Measurements from ENCODE around the gene KIAA0319L.

The KIAA0319L gene

DNA sequence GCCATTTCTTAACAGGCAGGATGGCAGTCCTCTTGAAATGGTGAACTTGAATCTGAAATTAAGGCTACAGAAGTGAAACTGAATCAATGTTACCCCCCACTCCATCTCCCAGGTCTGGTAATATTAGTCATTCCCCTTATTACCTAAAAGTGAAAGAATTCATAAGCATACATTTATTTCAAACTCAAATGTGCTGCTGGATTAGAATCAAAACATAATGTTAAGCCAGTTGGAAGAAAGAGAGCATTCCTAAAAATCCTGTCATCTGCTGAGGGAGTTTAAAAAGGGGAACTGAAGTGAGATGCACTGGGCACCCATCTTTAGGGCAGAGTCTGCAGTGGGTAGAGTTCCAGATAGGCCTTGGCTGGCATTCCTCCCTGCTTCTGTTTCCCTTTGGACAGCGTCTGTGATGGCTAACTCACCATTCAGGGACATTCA, 17.4 kb downstream of the KIAA0319L start:
- in situ Hi-C loops (cut with HindIII; ENCODE audit: low sequenced_read_pairs): no loop called here

GRCh38 chr1:35539073-35539823, 18.0 kb downstream of the KIAA0319L start:
- in situ Hi-C loops (cut with HindIII; ENCODE audit: low sequenced_read_pairs): no loop called here

- in situ Hi-C loops (cut with HindIII; ENCODE audit: low sequenced_read_pairs): no loop called here
Observed at GRCh38 chr1:35537806-35538205, 19.4 kb downstream of the KIAA0319L start.

GRCh38 chr1:35536556-35537162, 20.5 kb downstream of the KIAA0319L start:
- in situ Hi-C loops (cut with HindIII; ENCODE audit: low sequenced_read_pairs): no loop called here

- in situ Hi-C loops (cut with HindIII; ENCODE audit: low sequenced_read_pairs): no loop called here
Observed at GRCh38 chr1:35535243-35535642, 22.0 kb downstream of the KIAA0319L start.

- in situ Hi-C loops (cut with HindIII; ENCODE audit: low sequenced_read_pairs): no loop called here
Observed at GRCh38 chr1:35533586-35533985, 23.6 kb downstream of the KIAA0319L start.

GRCh38 chr1:35532497-35533223, 24.5 kb downstream of the KIAA0319L start:
- in situ Hi-C loops (cut with HindIII; ENCODE audit: low sequenced_read_pairs): no loop called here

DNA sequence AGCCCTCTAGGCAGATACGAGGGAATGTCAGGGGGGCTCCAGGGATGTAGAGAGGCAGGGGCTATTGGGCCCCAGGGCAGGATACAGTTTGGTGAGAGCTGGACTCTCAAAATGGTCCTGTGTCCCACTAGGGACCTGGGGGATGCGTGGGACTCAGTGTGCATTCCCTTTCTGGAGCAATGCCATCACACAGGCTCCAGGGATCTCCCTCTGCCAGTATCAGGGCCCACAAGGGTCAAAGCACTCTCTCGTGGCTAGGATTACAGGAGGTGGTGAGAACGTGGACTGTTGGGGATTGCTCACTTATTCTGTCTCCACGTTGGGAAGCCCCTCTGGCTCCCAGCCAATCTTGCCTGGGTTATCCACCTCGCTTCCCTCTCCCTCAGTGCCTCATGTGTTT, 25.8 kb downstream of the KIAA0319L start:
- in situ Hi-C loops (cut with HindIII; ENCODE audit: low sequenced_read_pairs): no loop called here

- in situ Hi-C loops (cut with HindIII; ENCODE audit: low sequenced_read_pairs): no loop called here
Observed at GRCh38 chr1:35530946-35531345, 26.3 kb downstream of the KIAA0319L start.

DNA sequence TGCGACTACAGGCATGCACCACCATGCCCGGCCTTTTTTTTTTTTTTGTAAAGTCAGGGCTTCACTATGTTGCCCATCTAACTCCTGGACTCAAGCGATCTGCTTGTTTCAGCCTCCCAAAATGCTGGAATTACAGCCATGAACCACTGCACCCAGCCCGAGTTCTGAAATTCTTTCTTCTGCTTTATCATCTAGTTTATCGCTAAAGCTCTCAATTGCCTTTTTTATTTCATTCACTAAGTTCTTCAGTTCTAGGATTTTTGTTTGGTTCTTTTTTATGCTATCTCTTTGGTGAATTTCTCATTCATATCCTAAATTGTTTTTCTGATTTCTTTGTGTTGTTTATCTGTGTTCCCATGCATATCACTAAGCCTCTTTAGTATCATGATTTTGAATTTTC, 27.0 kb downstream of the KIAA0319L start:
- in situ Hi-C loops (cut with HindIII; ENCODE audit: low sequenced_read_pairs): no loop called here

- in situ Hi-C loops (cut with HindIII; ENCODE audit: low sequenced_read_pairs): no loop called here
Observed at GRCh38 chr1:35524106-35524505, 33.1 kb downstream of the KIAA0319L start.

GRCh38 chr1:35519432-35519831, 37.8 kb downstream of the KIAA0319L start:
- in situ Hi-C loops (cut with HindIII; ENCODE audit: low sequenced_read_pairs): no loop called here

GRCh38 chr1:35518183-35518582, 39.0 kb downstream of the KIAA0319L start:
- in situ Hi-C loops (cut with HindIII; ENCODE audit: low sequenced_read_pairs): no loop called here

DNA sequence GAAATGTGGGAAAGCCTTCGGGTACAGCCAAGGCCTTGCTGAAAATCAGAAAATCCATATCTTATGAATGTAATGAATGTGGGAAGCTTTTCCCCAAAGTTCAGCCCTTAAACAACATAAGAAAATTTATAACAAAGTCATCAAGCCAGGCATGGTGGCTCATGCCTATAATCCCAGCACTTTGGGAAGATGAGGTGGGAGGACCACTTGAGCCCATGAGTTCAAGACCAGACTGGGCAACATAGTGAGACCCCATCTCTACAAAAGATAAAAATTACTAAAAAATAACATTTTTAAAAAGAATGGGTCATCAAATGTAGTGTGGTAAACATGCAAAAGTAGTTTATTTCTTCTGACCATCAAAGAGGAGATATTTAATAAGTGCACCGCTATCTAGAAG, 45.9 kb downstream of the KIAA0319L start:
- in situ Hi-C loops (cut with HindIII; ENCODE audit: low sequenced_read_pairs): no loop called here

GRCh38 chr1:35509558-35509957, 47.6 kb downstream of the KIAA0319L start:
- in situ Hi-C loops (cut with HindIII; ENCODE audit: low sequenced_read_pairs): no loop called here

GRCh38 chr1:35507947-35508346, 49.3 kb downstream of the KIAA0319L start:
- in situ Hi-C loops (cut with HindIII; ENCODE audit: low sequenced_read_pairs): no loop called here

- in situ Hi-C loops (cut with HindIII; ENCODE audit: low sequenced_read_pairs): no loop called here
Observed at GRCh38 chr1:35506960-35507912, 50.0 kb downstream of the KIAA0319L start.

DNA sequence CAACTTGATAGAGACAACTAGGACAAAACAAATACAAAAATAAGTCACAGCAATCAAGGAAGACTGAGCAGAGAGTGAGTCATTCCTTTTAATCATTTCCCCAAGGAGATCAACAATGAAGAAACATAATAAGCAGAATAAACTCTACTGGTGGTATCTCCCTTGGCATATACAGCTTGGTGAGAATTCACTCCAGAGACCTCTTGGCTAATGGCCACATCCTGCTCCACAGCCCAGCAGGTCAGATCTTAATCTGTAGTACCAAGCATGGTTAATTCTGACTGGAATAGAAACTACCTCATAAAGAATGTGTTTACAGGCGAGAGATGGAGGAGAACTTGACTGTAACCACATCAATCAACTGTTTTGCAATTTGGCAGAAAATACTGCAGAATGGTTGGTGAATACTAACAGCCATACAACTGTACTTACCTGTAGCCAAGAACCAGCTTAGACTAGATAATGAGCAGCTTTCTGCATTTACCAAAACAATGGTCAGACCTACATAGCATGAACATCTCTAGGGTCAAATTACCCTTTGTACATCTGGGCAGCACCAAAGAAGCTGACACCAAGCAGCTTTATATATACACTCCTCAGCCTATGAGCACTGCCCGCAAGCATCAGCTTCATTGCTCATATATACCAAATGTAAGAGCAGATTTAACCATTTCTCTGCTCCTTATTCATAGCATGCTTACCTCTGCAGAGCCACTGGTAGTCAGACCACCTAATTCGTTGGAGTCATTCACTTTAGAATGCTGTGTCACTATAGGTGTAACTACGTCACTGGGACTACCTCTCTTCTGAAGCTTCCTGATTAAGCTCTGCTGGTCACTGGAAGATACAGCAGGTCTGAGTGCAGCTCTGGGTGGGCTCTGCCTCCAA, 51.0 kb downstream of the KIAA0319L start:
- in situ Hi-C loops (cut with HindIII; ENCODE audit: low sequenced_read_pairs): no loop called here

DNA sequence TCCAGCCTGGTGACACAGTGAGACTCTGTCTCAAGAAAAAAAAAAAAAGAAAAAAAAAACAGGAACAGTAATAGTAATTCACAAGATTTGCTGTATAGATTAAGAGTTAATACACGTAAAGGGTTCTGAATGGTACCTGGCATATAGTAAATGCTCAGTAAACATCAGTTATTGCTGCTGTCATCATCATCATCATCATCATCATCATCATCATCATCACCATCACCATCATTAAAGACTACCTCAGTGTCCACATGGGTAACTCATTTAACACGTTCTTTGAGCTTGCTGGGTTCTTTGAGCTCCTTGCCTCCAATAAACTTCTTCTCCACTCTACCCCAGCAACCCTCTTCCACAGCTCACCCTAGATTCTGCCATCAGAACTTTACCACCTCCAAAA, 55.0 kb downstream of the KIAA0319L start:
- in situ Hi-C loops (cut with HindIII; ENCODE audit: low sequenced_read_pairs): no loop called here

DNA sequence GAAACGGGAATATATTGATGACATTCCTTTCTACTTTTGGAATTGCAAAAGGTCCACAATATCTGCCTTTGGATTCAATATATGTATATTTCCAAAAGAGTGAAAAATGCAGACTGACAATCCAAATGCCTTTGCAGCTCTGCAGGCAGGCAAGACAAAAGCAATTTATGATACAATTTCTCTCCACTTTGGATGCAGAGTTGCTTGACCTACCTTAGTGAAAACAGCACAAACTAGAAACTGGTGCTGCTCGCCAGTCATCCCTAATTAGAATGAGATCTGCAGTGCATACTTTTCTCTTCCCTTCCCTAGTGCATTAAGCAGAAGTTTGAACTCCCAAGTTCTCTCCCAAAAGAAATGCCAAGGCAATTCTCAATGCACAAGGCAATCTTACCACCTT, 56.8 kb downstream of the KIAA0319L start:
- in situ Hi-C loops (cut with HindIII; ENCODE audit: low sequenced_read_pairs): no loop called here

Measured in endothelial cell of hepatic sinusoid (primary cell).